Measurements from ENCODE around the gene CERS2. TPM values are rescaled to one million over a fixed set of nuclear protein-coding genes. Genes with fewer than 3 reads are reported as not detected.
A peak's percentile ranks its signal among the peaks of the same experiment; 100 is the strongest.

CERS2 gene
- total and polyA plus RNA-seq, 10 of the 15 experiments (the other 5 are each of a cell fraction or from before 2014, with no cell fraction given): 9.2 to 87.9 (median 50.8) TPM

DNA sequence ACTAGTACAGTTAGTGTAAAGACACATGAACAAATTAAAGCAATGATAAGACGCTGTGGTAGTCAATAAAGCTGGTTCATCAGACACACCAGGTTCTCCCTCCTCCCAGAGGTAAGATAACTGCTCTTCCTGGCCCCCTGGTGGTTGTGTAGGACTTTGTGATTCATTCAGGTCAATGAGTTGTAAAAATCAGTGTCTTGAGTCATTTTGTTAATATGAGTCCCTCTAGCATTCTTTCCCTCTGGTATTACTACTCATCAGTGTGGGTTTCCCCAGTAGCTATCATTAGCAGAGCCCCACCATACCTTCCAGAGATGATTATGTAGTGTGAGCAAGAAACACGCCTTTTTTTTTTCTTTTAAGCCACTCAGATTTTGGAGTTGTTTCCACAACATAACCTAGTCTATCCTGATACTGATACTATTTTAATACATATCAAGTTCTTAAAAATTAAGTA is 52.1 kb downstream of the CERS2 start (continued):
- TF ChIP-seq, protein P1, sequence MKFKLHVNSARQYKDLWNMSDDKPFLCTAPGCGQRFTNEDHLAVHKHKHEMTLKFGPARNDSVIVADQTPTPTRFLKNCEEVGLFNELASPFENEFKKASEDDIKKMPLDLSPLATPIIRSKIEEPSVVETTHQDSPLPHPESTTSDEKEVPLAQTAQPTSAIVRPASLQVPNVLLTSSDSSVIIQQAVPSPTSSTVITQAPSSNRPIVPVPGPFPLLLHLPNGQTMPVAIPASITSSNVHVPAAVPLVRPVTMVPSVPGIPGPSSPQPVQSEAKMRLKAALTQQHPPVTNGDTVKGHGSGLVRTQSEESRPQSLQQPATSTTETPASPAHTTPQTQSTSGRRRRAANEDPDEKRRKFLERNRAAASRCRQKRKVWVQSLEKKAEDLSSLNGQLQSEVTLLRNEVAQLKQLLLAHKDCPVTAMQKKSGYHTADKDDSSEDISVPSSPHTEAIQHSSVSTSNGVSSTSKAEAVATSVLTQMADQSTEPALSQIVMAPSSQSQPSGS (IDR thresholded peaks at IDR 0.05; ENCODE audit: low read length): peak; percentile 78; the same call in 1 of the 2 replicates
- TF ChIP-seq CREB1 (IDR thresholded peaks at IDR 0.05; ENCODE audit: low read depth) (0 out of 2 replicates have a peak, but pooled peaks have one; percentile 35), FOXK2 (IDR thresholded peaks at IDR 0.05) (no peak), POU2F2 (IDR thresholded peaks at IDR 0.05; ENCODE audit: borderline replicate concordance, low read depth, low read length) (peak; percentile 59; the same call in 1 of the 3 replicates), CHD4 (IDR thresholded peaks at IDR 0.05) (no peak), HDGF (IDR thresholded peaks at IDR 0.05) (no peak), MYC (IDR thresholded peaks at IDR 0.05; ENCODE audit: insufficient read depth, insufficient read length, insufficient replicate concordance, low read length, severe bottlenecking) (no peak), RUNX3 (IDR thresholded peaks at IDR 0.05; ENCODE audit: low read length) (peak; percentile 70), GATAD2B (conservative IDR thresholded peaks at IDR 0.05; ENCODE audit: low read depth) (no peak), CBFB (IDR thresholded peaks at IDR 0.05; ENCODE audit: low read depth) (no peak), IKZF1 (conservative IDR thresholded peaks at IDR 0.05) (0 out of 2 replicates have a peak, but pooled peaks have one; percentile 25), BMI1 (IDR thresholded peaks at IDR 0.05; ENCODE audit: borderline replicate concordance) (no peak), NR2C2 (IDR thresholded peaks at IDR 0.05; ENCODE audit: borderline replicate concordance, control insufficient read depth, insufficient read length, low read depth) (no peak)
- TF ChIP-seq, protein P2, sequence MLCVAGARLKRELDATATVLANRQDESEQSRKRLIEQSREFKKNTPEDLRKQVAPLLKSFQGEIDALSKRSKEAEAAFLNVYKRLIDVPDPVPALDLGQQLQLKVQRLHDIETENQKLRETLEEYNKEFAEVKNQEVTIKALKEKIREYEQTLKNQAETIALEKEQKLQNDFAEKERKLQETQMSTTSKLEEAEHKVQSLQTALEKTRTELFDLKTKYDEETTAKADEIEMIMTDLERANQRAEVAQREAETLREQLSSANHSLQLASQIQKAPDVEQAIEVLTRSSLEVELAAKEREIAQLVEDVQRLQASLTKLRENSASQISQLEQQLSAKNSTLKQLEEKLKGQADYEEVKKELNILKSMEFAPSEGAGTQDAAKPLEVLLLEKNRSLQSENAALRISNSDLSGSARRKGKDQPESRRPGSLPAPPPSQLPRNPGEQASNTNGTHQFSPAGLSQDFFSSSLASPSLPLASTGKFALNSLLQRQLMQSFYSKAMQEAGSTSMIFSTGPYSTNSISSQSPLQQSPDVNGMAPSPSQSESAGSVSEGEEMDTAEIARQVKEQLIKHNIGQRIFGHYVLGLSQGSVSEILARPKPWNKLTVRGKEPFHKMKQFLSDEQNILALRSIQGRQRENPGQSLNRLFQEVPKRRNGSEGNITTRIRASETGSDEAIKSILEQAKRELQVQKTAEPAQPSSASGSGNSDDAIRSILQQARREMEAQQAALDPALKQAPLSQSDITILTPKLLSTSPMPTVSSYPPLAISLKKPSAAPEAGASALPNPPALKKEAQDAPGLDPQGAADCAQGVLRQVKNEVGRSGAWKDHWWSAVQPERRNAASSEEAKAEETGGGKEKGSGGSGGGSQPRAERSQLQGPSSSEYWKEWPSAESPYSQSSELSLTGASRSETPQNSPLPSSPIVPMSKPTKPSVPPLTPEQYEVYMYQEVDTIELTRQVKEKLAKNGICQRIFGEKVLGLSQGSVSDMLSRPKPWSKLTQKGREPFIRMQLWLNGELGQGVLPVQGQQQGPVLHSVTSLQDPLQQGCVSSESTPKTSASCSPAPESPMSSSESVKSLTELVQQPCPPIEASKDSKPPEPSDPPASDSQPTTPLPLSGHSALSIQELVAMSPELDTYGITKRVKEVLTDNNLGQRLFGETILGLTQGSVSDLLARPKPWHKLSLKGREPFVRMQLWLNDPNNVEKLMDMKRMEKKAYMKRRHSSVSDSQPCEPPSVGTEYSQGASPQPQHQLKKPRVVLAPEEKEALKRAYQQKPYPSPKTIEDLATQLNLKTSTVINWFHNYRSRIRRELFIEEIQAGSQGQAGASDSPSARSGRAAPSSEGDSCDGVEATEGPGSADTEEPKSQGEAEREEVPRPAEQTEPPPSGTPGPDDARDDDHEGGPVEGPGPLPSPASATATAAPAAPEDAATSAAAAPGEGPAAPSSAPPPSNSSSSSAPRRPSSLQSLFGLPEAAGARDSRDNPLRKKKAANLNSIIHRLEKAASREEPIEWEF (IDR thresholded peaks at IDR 0.05; ENCODE audit: insufficient replicate concordance, low read depth, low read length): no peak
- TF ChIP-seq, protein P3, sequence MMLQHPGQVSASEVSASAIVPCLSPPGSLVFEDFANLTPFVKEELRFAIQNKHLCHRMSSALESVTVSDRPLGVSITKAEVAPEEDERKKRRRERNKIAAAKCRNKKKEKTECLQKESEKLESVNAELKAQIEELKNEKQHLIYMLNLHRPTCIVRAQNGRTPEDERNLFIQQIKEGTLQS (IDR thresholded peaks at IDR 0.05; ENCODE audit: borderline replicate concordance, extremely low read depth, low read depth, low read length): no peak
- TF ChIP-seq, protein P4, sequence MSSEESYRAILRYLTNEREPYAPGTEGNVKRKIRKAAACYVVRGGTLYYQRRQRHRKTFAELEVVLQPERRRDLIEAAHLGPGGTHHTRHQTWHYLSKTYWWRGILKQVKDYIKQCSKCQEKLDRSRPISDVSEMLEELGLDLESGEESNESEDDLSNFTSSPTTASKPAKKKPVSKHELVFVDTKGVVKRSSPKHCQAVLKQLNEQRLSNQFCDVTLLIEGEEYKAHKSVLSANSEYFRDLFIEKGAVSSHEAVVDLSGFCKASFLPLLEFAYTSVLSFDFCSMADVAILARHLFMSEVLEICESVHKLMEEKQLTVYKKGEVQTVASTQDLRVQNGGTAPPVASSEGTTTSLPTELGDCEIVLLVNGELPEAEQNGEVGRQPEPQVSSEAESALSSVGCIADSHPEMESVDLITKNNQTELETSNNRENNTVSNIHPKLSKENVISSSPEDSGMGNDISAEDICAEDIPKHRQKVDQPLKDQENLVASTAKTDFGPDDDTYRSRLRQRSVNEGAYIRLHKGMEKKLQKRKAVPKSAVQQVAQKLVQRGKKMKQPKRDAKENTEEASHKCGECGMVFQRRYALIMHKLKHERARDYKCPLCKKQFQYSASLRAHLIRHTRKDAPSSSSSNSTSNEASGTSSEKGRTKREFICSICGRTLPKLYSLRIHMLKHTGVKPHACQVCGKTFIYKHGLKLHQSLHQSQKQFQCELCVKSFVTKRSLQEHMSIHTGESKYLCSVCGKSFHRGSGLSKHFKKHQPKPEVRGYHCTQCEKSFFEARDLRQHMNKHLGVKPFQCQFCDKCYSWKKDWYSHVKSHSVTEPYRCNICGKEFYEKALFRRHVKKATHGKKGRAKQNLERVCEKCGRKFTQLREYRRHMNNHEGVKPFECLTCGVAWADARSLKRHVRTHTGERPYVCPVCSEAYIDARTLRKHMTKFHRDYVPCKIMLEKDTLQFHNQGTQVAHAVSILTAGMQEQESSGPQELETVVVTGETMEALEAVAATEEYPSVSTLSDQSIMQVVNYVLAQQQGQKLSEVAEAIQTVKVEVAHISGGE (CRISPR knock-in tag; IDR thresholded peaks at IDR 0.05): no peak
- TF ChIP-seq, protein P5, sequence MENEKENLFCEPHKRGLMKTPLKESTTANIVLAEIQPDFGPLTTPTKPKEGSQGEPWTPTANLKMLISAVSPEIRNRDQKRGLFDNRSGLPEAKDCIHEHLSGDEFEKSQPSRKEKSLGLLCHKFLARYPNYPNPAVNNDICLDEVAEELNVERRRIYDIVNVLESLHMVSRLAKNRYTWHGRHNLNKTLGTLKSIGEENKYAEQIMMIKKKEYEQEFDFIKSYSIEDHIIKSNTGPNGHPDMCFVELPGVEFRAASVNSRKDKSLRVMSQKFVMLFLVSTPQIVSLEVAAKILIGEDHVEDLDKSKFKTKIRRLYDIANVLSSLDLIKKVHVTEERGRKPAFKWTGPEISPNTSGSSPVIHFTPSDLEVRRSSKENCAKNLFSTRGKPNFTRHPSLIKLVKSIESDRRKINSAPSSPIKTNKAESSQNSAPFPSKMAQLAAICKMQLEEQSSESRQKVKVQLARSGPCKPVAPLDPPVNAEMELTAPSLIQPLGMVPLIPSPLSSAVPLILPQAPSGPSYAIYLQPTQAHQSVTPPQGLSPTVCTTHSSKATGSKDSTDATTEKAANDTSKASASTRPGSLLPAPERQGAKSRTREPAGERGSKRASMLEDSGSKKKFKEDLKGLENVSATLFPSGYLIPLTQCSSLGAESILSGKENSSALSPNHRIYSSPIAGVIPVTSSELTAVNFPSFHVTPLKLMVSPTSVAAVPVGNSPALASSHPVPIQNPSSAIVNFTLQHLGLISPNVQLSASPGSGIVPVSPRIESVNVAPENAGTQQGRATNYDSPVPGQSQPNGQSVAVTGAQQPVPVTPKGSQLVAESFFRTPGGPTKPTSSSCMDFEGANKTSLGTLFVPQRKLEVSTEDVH (IDR thresholded peaks at IDR 0.05; ENCODE audit: low read depth, partially characterized antibody): no peak

All from GM12878 (cell line).